ENCODE data around the gene MYBPC3.

- TF ChIP-seq CTCF (conservative IDR thresholded peaks at IDR 0.05 in 1 of 2, IDR thresholded peaks at IDR 0.05 in 1 of 2; ENCODE audit: low read depth in 1 of 2, low read length in 2 of 2) (no peak), EZH2 (IDR thresholded peaks at IDR 0.05; ENCODE audit: low read length, missing control alignments) (no peak)
Measured at GRCh38 chr11:47356998-47357329, 4.5 kb upstream of the MYBPC3 start.
